Frontal cortex (tissue), 4 donors: Measurements from ENCODE around the gene CDH4. TPM values are rescaled to one million over a fixed set of nuclear protein-coding genes. Genes with fewer than 3 reads are reported as not detected.

Experiments used
- DNase-seq, 2 donors: peaks; one replicate each; pipeline ENCODE4 v3.0.0; 2012; ENCODE audit warnings: low spot score in 2 of 2
- FAIRE-seq: peaks from 2 replicates; lab custom pipeline; 2012; peaks lifted over from hg19 to GRCh38; lab: Jason Lieb, UNC
- total RNA-seq: library from RNA; depleted of rRNA; stranded (reverse); fragments of >200 nt; gene quantifications from one replicate; pipeline ENCODE4 v1.2.3, GENCODE V29; 2014
- donor health status: control.
- donor health status: control.
- donor health status: control.

CDH4 gene
- total RNA-seq, 1 donor from 2014 or later, result 22.8 TPM

- DNase-seq (no peak), FAIRE-seq (no peak)
These were observed 45.4 kb downstream of the CDH4 start for GRCh38 chr20:61297491-61297890.

DNA sequence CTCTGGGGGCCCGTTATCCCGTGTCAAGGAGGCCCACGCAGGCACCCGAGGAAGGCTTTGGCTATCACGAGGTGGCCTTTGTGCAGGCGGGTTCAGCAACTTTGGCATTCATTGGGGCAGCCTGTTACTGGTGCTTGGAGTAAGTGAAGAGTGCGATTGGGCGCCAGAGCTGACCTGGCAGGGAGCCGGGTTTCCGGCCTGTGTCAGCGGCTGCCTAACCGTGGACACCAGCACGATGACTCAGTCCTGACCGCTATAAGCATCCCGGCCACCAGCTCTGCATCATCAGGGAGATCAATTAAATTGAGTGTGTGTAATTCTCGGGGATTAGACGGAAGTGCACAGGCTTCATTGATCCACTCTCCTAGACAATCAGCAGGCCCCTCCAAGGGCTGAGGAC, 45.9 kb downstream of the CDH4 start:
- FAIRE-seq (no peak), DNase-seq (peak in 1 of 2 donors; percentile 38)

DNA sequence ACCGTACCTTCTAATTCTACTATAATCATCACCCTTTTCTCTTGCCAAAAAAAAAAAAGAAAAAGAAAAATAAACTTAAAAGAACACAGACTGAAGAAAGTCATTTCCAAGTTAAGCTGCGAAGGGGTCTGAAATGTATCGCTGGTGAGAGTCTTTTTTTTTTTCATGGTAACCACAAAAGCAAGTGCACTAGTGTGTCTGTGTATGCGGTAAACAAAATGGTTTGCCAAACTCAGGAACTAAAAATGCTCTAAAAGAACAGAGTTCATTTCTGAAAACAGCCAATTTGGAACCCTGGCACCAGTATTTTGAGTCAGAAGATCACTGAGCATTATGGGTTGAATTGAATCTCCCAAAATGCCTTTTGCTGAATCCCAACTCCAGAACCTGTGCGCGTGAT, 46.6 kb downstream of the CDH4 start:
- no peak for DNase-seq

GRCh38 chr20:61299104-61299503, 47.0 kb downstream of the CDH4 start:
- FAIRE-seq, result no peak

More for the DNA sequence above, 46.6 kb downstream of the CDH4 start:
- FAIRE-seq, result no peak

DNA sequence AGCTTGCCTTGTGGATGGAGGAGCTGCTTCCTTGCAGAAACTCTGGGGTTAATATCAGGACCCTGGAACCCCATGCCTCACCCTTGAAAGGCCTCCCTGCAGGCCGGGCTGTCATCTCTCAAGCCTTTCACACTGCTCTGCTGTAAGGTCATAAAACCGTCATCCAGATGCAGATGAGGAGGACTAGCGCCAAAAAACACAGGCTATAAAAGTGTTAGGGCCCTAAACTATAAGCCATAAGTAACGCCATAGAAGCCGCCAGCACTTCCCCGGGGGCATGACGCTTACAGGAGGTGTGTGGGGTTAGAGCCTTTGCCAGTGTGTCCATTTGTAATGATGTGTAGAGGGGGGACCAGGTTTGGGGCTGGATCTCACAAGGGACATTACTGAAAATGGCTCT, 47.6 kb downstream of the CDH4 start:
- FAIRE-seq (no peak), DNase-seq (no peak)

More at GRCh38 chr20:61299104-61299503, 47.0 kb downstream of the CDH4 start:
- no peak for DNase-seq

DNA sequence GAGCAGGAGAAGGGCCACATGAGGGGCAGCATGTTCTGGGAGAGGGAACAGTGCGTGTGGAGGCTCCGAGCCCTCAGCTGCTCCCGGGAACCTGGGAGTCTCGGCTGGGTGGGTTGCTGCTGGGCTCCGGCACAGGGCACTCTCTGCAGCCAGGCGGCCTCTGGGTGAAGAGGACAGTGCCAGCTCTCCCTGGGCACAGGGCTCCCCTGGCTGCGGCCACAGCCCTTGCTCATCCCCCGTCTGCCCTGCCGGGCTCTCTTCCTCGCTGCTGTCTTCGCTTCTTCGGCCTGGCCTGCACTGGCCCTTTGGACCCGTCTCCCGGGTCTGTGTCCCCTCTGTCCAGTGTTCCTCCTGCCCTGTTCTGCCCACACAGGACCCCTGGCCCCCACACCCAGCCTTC, 48.2 kb downstream of the CDH4 start:
- no peak for DNase-seq
- FAIRE-seq, result no peak

DNA sequence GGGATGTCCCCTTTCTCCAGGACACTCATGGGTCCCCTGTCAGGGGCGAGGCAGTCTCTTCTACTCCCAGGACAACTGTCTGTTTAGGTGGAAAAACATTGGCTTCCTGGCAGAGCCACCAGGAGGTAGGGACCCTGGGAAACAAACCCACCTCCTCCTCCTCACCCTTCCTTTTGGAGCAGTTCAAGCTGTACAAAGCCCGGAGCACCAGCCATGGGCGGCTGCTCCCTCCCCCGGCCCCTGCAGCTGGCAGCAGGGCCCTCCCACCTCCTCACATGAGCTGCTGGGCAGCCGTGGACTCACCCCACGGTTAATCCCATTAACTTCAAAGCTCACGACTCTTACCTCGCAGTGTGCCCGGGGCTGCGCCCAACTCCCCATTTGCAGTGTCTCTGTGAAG, 48.6 kb downstream of the CDH4 start:
- no peak for DNase-seq
- FAIRE-seq, result no peak

- no peak for DNase-seq
These were observed 49.9 kb downstream of the CDH4 start for GRCh38 chr20:61301711-61302525.

GRCh38 chr20:61303217-61303616, 51.2 kb downstream of the CDH4 start:
- FAIRE-seq (no peak), DNase-seq (no peak)

More at GRCh38 chr20:61301711-61302525, 49.9 kb downstream of the CDH4 start:
- no peak for FAIRE-seq

GRCh38 chr20:61303675-61304074, 51.6 kb downstream of the CDH4 start:
- FAIRE-seq (no peak), DNase-seq (no peak)

GRCh38 chr20:61304750-61305149, 52.7 kb downstream of the CDH4 start:
- FAIRE-seq, result no peak
- DNase-seq, result no peak

- no peak for FAIRE-seq
- DNase-seq, result no peak
These were observed 54.9 kb downstream of the CDH4 start for GRCh38 chr20:61306937-61307475.

GRCh38 chr20:61307686-61308476, 55.8 kb downstream of the CDH4 start:
- no peak for FAIRE-seq

DNA sequence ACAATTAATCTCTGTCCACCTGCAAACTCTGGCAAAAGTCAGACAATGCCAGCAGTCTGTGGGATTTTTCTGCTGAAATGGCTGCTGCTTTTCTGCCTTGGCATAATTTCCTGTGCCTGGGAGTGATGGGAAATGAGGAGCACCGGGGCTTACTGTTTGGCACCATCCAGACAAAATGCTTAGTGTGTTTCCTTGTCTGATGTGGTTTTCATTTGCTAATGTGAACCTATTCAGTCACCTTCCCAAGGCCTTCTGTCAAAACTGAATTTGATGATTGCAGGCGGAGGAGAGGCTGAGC, 56.4 kb downstream of the CDH4 start:
- DNase-seq, result no peak
- no peak for FAIRE-seq

More at GRCh38 chr20:61307686-61308476, 55.8 kb downstream of the CDH4 start:
- DNase-seq, result no peak

DNA sequence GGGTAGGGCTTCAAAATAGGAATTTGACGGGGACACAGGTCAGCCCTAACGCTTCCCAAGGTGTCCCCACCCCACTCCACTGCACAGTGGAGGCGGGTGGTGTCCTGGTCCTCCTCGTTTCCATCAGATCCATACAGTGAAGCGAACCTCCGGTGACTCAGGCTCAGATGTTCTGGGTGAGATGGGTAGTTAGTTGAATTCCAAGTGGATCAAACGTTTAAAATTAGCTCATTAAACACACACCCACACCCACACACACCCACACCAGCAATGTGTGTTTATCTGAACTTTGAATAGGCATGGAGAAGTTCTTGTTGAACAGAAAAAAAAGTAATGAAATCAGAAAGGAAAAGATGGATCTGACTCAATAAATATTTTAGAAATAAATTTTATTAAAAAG, 58.9 kb downstream of the CDH4 start:
- no peak for FAIRE-seq
- no peak for DNase-seq

- no peak for FAIRE-seq
These were observed 59.8 kb downstream of the CDH4 start for GRCh38 chr20:61311656-61312387.

DNA sequence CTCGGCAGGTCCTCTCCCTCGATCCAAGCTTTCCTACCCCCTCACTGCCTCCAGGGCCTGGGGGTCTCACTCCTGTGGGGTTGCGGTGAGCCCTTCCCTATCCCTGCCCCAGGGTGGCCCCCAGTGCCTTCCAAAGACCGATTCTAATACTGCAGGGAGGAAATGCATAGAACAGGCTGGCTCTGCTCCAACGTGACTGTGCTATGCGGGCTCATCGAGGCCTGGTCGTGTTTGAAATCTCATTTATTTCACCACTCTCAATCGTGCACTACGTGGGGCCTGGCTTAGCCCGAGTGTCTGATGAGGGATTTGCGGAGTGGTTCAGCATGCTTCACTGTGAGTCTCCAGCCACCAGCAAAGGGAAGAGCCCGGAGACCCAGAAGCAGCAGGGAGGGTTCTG, 60.9 kb downstream of the CDH4 start:
- FAIRE-seq (no peak), DNase-seq (no peak)

More at GRCh38 chr20:61311656-61312387, 59.8 kb downstream of the CDH4 start:
- no peak for DNase-seq

DNA sequence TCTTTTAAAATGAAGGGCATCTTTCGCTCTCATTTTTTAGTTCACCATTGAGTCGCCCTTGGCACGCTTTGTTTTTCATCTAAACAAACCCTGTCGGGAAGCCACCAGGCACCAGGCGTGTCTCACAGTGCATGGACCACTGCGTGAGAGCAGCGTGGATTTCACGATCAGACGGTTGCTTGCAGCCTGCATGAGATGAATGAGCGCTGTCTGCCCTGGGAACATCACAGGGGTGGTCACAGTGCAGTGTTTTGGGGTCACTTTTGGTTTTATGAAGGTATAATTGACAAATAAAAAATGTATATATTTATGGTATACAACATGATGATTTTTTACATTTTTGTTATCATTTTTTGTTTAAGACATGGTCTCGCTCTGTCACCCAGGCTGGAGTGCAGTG, 61.3 kb downstream of the CDH4 start:
- FAIRE-seq, result no peak
- no peak for DNase-seq

- no peak for FAIRE-seq
- DNase-seq, result no peak
These were observed 62.4 kb downstream of the CDH4 start for GRCh38 chr20:61314326-61315010.

DNA sequence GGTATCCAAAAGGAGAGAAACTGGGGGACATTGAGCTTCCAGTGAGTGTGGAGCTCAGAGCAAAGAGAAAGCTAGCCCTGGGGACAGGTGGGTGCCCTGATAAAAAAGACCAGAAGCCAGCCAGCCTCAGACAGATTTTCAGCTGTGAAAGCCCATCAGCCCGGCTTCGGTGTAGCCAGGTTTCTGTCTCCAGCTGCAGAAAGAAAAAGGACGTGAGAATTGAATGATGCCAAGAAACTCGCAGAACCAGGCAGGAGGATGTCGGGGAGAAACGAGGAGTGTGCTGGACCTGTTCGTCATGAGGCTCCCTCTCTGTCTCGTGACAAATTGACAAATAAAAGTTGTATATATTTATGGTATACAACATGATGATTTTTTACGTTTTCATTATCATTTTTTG, 63.3 kb downstream of the CDH4 start:
- FAIRE-seq (no peak), DNase-seq (no peak)
